Body of pancreas (tissue), 4 donors: Measurements from ENCODE around the gene WDR18. TPM values are rescaled to one million over a fixed set of nuclear protein-coding genes. Genes with fewer than 3 reads are reported as not detected.

Source experiments
- ATAC-seq: fragments of 150-250 bp; one replicate; pipeline ENCODE4 v1.9.1; 2016
- DNase-seq, 4 donors: peaks; one replicate each; pipeline ENCODE4 v3.0.0-alpha.2; 2019
- H3K27ac ChIP-seq, 4 donors: fragments of 200-600 bp; sonication (generic); 1 replicate in 3 of 4; 2 replicates in 1 of 4; pipeline versions ENCODE4 v1.5.1 to v1.6.1; 2016 to 2019; ENCODE audit warnings: mild to moderate bottlenecking in 1 of 4, mixed read lengths in 1 of 4, moderate library complexity in 1 of 4
- H3K27me3 ChIP-seq, 2 donors: fragments of 200-600 bp; sonication (generic); one replicate each; pipeline ENCODE4 v1.6.0; 2016; ENCODE audit warnings: mild to moderate bottlenecking in 1 of 2
- H3K36me3 ChIP-seq, 2 donors: fragments of 200-600 bp; sonication (generic); replicated peaks in 1 of 2; 2 replicates each; pipeline ENCODE4 v1.5.1; 2016; ENCODE audit warnings: low read depth in 2 of 2; ENCODE audit not compliant: insufficient read depth in 1 of 2
- H3K4me1 ChIP-seq: fragments of 200-600 bp; sonication (generic); one replicate; pipeline ENCODE4 v1.6.0; 2016
- H3K4me3 ChIP-seq, 2 donors: fragments of 200-600 bp; sonication (generic); 1 replicate in 1 of 2; 2 replicates in 1 of 2; pipeline ENCODE4 v1.5.1; 2016 to 2019
- H3K9me3 ChIP-seq, 3 donors: fragments of 200-600 bp; sonication (generic); 1 replicate in 2 of 3; 2 replicates in 1 of 3; pipeline ENCODE4 v1.5.1; 2016
- POLR2A ChIP-seq, 3 donors: fragments of 450-650 bp; IDR thresholded peaks; one replicate each; pipeline ENCODE4 v1.6.1; 2016; ENCODE audit warnings: antibody characterized with exemption in 3 of 3, mild to moderate bottlenecking in 2 of 3
- WGBS, 2 donors: methylation state at CpG; one replicate each; pipeline ENCODE4 v1.1.5; 2017; 5-methylcytosine and 5-hydroxymethylcytosine counted together
- intact Hi-C: fragments of 100-400 bp; cut with DNase I; formaldehyde crosslinking; loops from one replicate; pipeline ENCODE4 v1.15.1; 2023
- total RNA-seq, 2 donors: library from RNA; depleted of rRNA; stranded (reverse); fragments of >200 nt; gene quantifications; one replicate each; pipeline ENCODE4 v1.1.0, GENCODE V29; 2016
- TF ChIP-seq, protein P1 (sequence below), 7 experiments: fragments of 450-650 bp in 4 of 7; fragments of 200-600 bp in 3 of 7; sonication (generic) in 3 of 7; IDR thresholded peaks; one replicate each; pipeline ENCODE4 v1.5.1; 2016 to 2019; ENCODE audit warnings: antibody characterized with exemption in 7 of 7

WDR18 gene
- total RNA-seq, 2 donors from 2014 or later, result 15.3 to 53.1 TPM

DNA sequence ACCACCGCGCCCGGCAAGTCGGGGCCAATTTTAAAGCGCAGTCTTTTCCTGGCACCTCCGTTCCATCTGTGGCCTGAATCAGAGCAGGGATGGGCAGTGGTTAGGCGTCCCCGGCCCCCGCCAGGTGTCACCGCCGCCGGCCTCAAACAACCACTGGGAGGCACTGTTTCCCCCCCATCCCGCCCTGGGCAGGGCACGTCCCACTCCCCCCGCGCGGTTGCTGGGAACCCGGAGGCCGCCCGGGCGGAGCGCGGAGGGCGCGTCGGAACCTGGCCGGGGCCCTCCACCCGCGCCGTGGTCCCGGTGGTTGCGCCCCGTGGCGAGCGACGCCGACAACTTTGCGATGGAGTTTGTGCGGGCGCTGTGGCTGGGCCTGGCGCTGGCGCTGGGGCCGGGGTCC, 15.9 kb downstream of the WDR18 start, which contains the start of gene GRIN3B:
GRIN3B (plus strand) TSS at position 325 of the 400 bp plus-strand sequence; CDS start at position 344, 19 bp downstream.
- no peak within 1 kb of the TSS for H3K27ac ChIP-seq
- H3K4me1 ChIP-seq, result peaks cover 32% of the 10 kb centered on the region
- DNase-seq (peak; percentile 57 to 66 (median 59)), ATAC-seq (peak; percentile 36)
- no peaks in the 10 kb centered on the region for H3K9me3 ChIP-seq
- intact Hi-C loops, result no loop called here
- peaks cover 0 to 35% of the 10 kb centered on the region in 2 donors for H3K27me3 ChIP-seq
- 1% methylated on average over 17 of the region's 43 CpGs; no CpG with 5 or more reads in 1 of the 2 donors for WGBS, 2 donors
- H3K36me3 ChIP-seq, result no peaks in the 10 kb centered on the region
- no peak within 1 kb of the TSS for H3K4me3 ChIP-seq
- TF ChIP-seq POLR2A (IDR thresholded peaks at IDR 0.05), result no peak
- TF ChIP-seq, protein P1, sequence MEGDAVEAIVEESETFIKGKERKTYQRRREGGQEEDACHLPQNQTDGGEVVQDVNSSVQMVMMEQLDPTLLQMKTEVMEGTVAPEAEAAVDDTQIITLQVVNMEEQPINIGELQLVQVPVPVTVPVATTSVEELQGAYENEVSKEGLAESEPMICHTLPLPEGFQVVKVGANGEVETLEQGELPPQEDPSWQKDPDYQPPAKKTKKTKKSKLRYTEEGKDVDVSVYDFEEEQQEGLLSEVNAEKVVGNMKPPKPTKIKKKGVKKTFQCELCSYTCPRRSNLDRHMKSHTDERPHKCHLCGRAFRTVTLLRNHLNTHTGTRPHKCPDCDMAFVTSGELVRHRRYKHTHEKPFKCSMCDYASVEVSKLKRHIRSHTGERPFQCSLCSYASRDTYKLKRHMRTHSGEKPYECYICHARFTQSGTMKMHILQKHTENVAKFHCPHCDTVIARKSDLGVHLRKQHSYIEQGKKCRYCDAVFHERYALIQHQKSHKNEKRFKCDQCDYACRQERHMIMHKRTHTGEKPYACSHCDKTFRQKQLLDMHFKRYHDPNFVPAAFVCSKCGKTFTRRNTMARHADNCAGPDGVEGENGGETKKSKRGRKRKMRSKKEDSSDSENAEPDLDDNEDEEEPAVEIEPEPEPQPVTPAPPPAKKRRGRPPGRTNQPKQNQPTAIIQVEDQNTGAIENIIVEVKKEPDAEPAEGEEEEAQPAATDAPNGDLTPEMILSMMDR (IDR thresholded peaks at IDR 0.05), result peak; percentile 11 to 51 (median 38)

DNA sequence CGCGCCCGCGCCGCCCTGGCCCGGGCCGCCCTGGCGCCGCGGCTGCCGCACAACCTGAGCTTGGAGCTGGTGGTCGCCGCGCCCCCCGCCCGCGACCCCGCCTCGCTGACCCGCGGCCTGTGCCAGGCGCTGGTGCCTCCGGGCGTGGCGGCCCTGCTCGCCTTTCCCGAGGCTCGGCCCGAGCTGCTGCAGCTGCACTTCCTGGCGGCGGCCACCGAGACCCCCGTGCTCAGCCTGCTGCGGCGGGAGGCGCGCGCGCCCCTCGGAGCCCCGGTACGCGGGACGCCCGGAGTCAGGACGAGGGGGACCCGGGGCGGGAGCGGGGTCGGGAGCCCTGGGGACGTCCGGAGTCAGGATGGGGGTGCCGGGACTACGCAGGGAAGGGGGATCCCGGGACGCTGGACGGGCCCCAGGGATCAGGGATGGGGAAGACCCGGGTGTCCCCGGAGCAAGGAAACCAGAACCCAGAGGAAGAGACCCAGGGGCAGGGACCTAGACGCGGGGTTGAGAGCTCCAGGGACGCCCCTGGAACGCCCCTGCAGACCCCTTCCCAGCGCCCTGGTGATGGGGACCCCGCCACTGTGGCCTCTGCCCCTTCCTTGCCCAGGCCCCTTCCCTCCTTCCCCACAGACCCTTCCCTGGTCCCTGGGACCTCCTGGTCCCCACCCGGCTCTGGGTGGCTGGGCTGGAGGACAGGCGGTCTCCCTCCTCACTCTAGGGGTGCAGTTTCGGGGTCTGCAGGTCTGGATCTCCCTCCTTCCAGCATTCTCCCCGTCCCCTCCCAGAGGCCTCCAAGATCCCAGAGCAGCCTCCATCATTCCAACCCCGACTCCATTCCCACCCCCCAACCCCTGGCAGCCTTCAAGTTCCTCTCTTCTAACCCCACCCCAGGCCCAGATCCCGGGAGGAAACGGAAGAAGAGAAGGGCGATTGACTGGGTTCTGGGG, 16.7 kb downstream of the WDR18 start:
- no peak for DNase-seq
- H3K27me3 ChIP-seq, result peaks cover 0 to 33% of the 10 kb centered on the region in 2 donors

DNA sequence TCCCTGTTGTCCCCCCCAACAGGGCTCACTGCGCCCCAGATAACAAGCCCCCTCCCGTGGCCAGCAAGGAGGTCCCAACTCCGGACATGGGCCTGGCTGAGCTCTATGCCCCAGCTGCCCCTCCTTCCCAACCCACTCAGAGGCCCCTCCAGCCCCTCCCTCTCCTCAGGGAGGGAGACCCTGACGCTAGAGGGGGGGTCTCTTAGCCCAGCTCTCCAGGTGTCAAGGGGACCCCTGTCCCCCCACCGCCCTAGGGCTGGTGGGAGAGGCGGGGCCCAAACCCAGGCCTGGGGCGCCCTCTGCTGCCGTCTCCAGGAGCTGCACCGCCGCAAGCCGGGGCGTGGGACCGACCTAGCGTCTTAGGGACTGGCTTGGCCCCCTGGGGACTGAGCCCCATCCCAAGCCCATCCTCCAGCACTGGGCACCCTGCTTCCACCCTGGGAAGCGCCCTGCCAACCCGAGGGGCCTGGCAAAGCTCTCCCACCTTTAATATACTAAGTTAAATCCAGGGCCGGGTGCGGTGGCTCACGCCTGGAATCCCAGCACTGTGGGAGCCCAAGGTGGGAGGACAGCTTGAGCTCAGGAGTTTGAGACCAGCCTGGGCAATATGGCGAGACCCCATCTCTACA, 17.5 kb downstream of the WDR18 start:
- intact Hi-C loops, result no loop called here
- TF ChIP-seq, protein P1 (IDR thresholded peaks at IDR 0.05), result peak; percentile 76 to 96 (median 83)
- no peak for TF ChIP-seq POLR2A (IDR thresholded peaks at IDR 0.05)
- Histone ChIP-seq H3K4me3 (no peak overlapping the region), H3K9me3 (no peaks in the 10 kb centered on the region), H3K27me3 (peaks cover 0 to 25% of the 10 kb centered on the region in 2 donors), H3K27ac (no peak overlapping the region), H3K36me3 (no peaks in the 10 kb centered on the region), H3K4me1 (peaks cover 17% of the 10 kb centered on the region)
- DNase-seq (peak in 3 of 4 donors; percentile 49 to 62 (median 60)), ATAC-seq (peak; percentile 70)
- 0 to 10% methylated on average over 1 to 19 of the region's 20 CpGs for WGBS, 2 donors

More for the DNA sequence above, 16.7 kb downstream of the WDR18 start:
- intact Hi-C loops, result no loop called here
- no peak for ATAC-seq
- TF ChIP-seq, protein P1 (IDR thresholded peaks at IDR 0.05), result no peak
- no peak for TF ChIP-seq POLR2A (IDR thresholded peaks at IDR 0.05)
- no peak overlapping the region for H3K4me3 ChIP-seq
- no peak overlapping the region for H3K27ac ChIP-seq
- H3K9me3 ChIP-seq, result no peaks in the 10 kb centered on the region
- H3K36me3 ChIP-seq, result no peaks in the 10 kb centered on the region
- WGBS, 2 donors, result 3 to 8% methylated on average over 29 to 62 of the region's 73 CpGs
- H3K4me1 ChIP-seq, result peaks cover 25% of the 10 kb centered on the region

DNA sequence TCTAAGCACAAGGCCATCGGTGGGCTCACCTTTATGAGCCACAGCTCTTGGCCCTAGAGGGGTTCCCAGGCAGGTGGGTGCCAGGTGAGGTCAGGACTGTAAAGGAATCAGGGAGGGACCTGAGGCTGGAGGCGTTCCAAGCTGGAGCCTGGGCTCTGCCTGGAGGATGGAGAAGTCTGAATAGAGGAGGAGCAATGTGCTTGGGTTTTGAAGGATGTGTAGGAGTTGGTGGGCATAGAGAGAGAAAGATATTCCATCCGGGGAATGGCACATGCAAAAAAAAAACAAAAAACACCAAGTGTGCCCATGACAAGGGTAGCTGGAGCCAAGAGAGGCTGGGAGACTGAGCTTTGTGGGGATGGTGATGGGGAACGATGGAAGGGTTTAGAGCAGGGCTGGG, 18.5 kb downstream of the WDR18 start:
- no peaks in the 10 kb centered on the region for H3K36me3 ChIP-seq
- intact Hi-C loops, result no loop called here
- H3K4me3 ChIP-seq, result no peak overlapping the region
- ATAC-seq, result no peak
- peaks cover 14% of the 10 kb centered on the region for H3K4me1 ChIP-seq
- TF ChIP-seq POLR2A (IDR thresholded peaks at IDR 0.05), result no peak
- TF ChIP-seq, protein P1 (IDR thresholded peaks at IDR 0.05), result no peak
- 58 to 81% methylated on average over 4 of the region's 4 CpGs for WGBS, 2 donors
- H3K9me3 ChIP-seq, result no peaks in the 10 kb centered on the region
- H3K27ac ChIP-seq, result no peak overlapping the region
- no peak for DNase-seq
- H3K27me3 ChIP-seq, result peaks cover 0 to 20% of the 10 kb centered on the region in 2 donors
